K562 (cell line): ENCODE measurements around the gene SLC11A1. TPM values are rescaled to one million over a fixed set of nuclear protein-coding genes. Genes with fewer than 3 reads are reported as not detected.

Experiments used
- ATAC-seq: fragments of 200-7000 bp; cut with Tn5 transposase; 3 replicates; pipeline ENCODE4 v1.9.1; 2020; ENCODE audit warnings: moderate library complexity
- BruUV-seq: library from RNA; stranded (reverse); fragments of 400-500 nt; replicated peaks from 2 replicates; lab custom pipeline; 2021; lab: Mats Ljungman, UMichigan
- CTCF ChIA-PET: fragments of 300-600 bp; formaldehyde crosslinking; extraction: SDS; loops from one replicate; lab custom pipeline; 2021; ENCODE audit warnings: low intra/inter-chr PET ratio; lab: Yijun Ruan, JAX
- POLR2A ChIA-PET: fragments of 300-600, 350-650 bp; sonication (Branson Sonifier 250); formaldehyde crosslinking; extraction: SDS; loops from one replicate; lab custom pipeline; 2021; ENCODE audit warnings: antibody characterized with exemption, inconsistent platforms; lab: Yijun Ruan, JAX
- DNase-seq, 4 experiments: peaks; one replicate each; pipeline versions ENCODE4 v3.0.0 to v3.0.0-alpha.2; 2011 to 2018; ENCODE audit warnings: low spot score in 3 of 4, mixed read lengths in 3 of 4; ENCODE audit errors: extremely low read depth in 1 of 4
- FAIRE-seq: peaks from 2 replicates; lab custom pipeline; 2011; peaks lifted over from hg19 to GRCh38; lab: Jason Lieb, UNC
- H2AFZ ChIP-seq: 2 replicates; pipeline ENCODE4 v1.6.0; 2011; ENCODE audit warnings: low read depth, low read length, control low read depth, inconsistent platforms
- H3K27ac ChIP-seq: fragments of 200-600 bp; 3 replicates; pipeline ENCODE4 v1.8.0; 2011; ENCODE audit warnings: low read depth, mild to moderate bottlenecking, control low read depth, inconsistent platforms, low read length, moderate library complexity, mixed read lengths; ENCODE audit errors: extremely low read depth
- H3K27me3 ChIP-seq, 2 experiments: fragments of 300-600 bp in 1 of 2; 2 replicates in 1 of 2; 3 replicates in 1 of 2; pipeline versions ENCODE4 v1.6.0 to v1.8.0; 2011; ENCODE audit warnings: inconsistent platforms in 2 of 2, low read length in 2 of 2, mild to moderate bottlenecking in 1 of 2, mixed read lengths in 1 of 2, moderate library complexity in 1 of 2; ENCODE audit not compliant: control insufficient read depth in 2 of 2, insufficient read depth in 2 of 2
- H3K36me3 ChIP-seq: fragments of 300-600 bp; 3 replicates; pipeline ENCODE4 v1.8.0; 2011; ENCODE audit warnings: mild to moderate bottlenecking, low read length, inconsistent platforms; ENCODE audit not compliant: control insufficient read depth, insufficient read depth
- H3K4me1 ChIP-seq, 2 experiments: fragments of 200-600 bp in 1 of 2; replicated peaks in 1 of 2; 2 replicates in 1 of 2; 3 replicates in 1 of 2; pipeline versions ENCODE4 v1.5.1 to v1.8.0; 2011; ENCODE audit warnings: inconsistent platforms in 2 of 2, low read length in 2 of 2, mild to moderate bottlenecking in 1 of 2, mixed read lengths in 1 of 2, moderate library complexity in 1 of 2; ENCODE audit not compliant: control insufficient read depth in 2 of 2, insufficient read depth in 2 of 2
- H3K4me2 ChIP-seq: 2 replicates; pipeline ENCODE4 v1.6.1; 2011; ENCODE audit warnings: low read length, control low read depth, inconsistent platforms, mixed read lengths; ENCODE audit not compliant: insufficient read depth
- H3K4me3 ChIP-seq: fragments of 200-600 bp; sonication (generic), shearing (Covaris generic); 2 replicates; pipeline ENCODE4 v1.5.1; 2016; ENCODE audit warnings: control low read depth, inconsistent platforms
- H3K79me2 ChIP-seq: fragments of 200-600 bp; 3 replicates; pipeline ENCODE4 v1.8.0; 2011; ENCODE audit warnings: low read length, inconsistent platforms; ENCODE audit not compliant: control insufficient read depth, insufficient read depth
- H3K9ac ChIP-seq, 2 experiments: 2 replicates each; pipeline versions ENCODE4 v1.6.0 to v1.6.1; 2011; ENCODE audit warnings: low read depth in 2 of 2, low read length in 2 of 2, control low read depth in 1 of 2, inconsistent platforms in 1 of 2, mild to moderate bottlenecking in 1 of 2, mixed read lengths in 1 of 2; ENCODE audit not compliant: insufficient read depth in 1 of 2
- H3K9me1 ChIP-seq: one replicate; pipeline ENCODE4 v1.6.0; 2011; ENCODE audit warnings: inconsistent platforms, mild to moderate bottlenecking, low read length, moderate library complexity; ENCODE audit not compliant: control insufficient read depth, insufficient read depth
- H3K9me3 ChIP-seq: replicated peaks from 2 replicates; pipeline ENCODE4 v1.5.1; 2011; ENCODE audit warnings: low read depth, low read length, inconsistent platforms; ENCODE audit not compliant: control insufficient read depth, insufficient read depth
- H4K20me1 ChIP-seq: replicated peaks from 2 replicates; pipeline ENCODE4 v1.6.1; 2011; ENCODE audit warnings: low read length, inconsistent platforms, mixed read lengths; ENCODE audit not compliant: control insufficient read depth, insufficient read depth
- COPS2 ChIP-seq: fragments of 450-650 bp; conservative IDR thresholded peaks from 2 replicates; pipeline ENCODE4 v1.6.1; 2016; ENCODE audit warnings: mild to moderate bottlenecking, moderate library complexity
- ETV6 ChIP-seq, 3 experiments: fragments of 150-350 bp in 1 of 3; sonication (generic) in 1 of 3; formaldehyde crosslinking in 1 of 3; IDR thresholded peaks; 2 replicates each; pipeline versions ENCODE4 v1.6.1 to v1.8.0; 2014 to 2022; ENCODE audit warnings: borderline replicate concordance in 2 of 3, low read depth in 2 of 3, antibody characterized with exemption in 1 of 3, low read length in 1 of 3, mild to moderate bottlenecking in 1 of 3, missing genetic modification reagents in 1 of 3
- HOXB6 ChIP-seq: fragments of 250-450 bp; sonication (Bioruptor Pico); IDR thresholded peaks from 2 replicates; pipeline ENCODE4 v1.5.1; 2022; ENCODE audit warnings: mild to moderate bottlenecking, borderline replicate concordance
- KDM2B ChIP-seq: fragments of 250-450 bp; sonication (Bioruptor Pico); IDR thresholded peaks from 2 replicates; pipeline ENCODE4 v1.8.0; 2021; ENCODE audit warnings: mild to moderate bottlenecking, moderate library complexity
- RB1 ChIP-seq: fragments of 450-650 bp; IDR thresholded peaks from 2 replicates; pipeline ENCODE4 v1.6.1; 2017; ENCODE audit warnings: low read depth, mild to moderate bottlenecking
- ZNF140 ChIP-seq: fragments of 250-450 bp; sonication (Bioruptor Pico); IDR thresholded peaks from 2 replicates; pipeline ENCODE4 v1.8.0; 2021; ENCODE audit warnings: moderate library complexity, mild to moderate bottlenecking, inconsistent platforms
- ZNF511 ChIP-seq: sonication (generic); formaldehyde crosslinking; IDR thresholded peaks from 2 replicates; pipeline ENCODE4 v1.8.0; 2022; ENCODE audit warnings: mild to moderate bottlenecking, missing genetic modification reagents
- ZNF76 ChIP-seq: fragments of 250-450 bp; sonication (Bioruptor Pico); IDR thresholded peaks from 2 replicates; pipeline ENCODE4 v1.4.0; 2020; ENCODE audit warnings: mild to moderate bottlenecking, moderate library complexity, borderline replicate concordance
- WGBS: fragments of 100-300 bp; shearing (Covaris generic); methylation state at CpG from one replicate; pipeline ENCODE4 v1.1.6; 2016; ENCODE audit warnings: low coverage, mixed read lengths; ENCODE audit not compliant: insufficient coverage; ENCODE audit errors: missing lambda C conversion rate; 5-methylcytosine and 5-hydroxymethylcytosine counted together
- in situ Hi-C: fragments of 300-500 bp; cut with MboI; formaldehyde crosslinking; loops from 4 replicates; pipeline ENCODE4 v1.15.0; 2018; ENCODE audit warnings: inconsistent platforms, mixed read lengths
- intact Hi-C: fragments of 100-400 bp; cut with micrococcal nuclease; formaldehyde crosslinking; loops from 2 replicates; pipeline ENCODE4 v1.14.2; 2022
- polyA plus RNA-seq, 8 experiments: library from polyadenylated mRNA; depleted of rRNA in 4 of 8; stranded (reverse) in 5 of 8; unstranded in 3 of 8; fragments of >200 nt; fragmentation: Nextera tagmentation in 2 of 8; fragmentation: Illumina TruSeq in 1 of 8; extraction: Ambion mirVana in 2 of 8; extraction: Trizol in 1 of 8; gene quantifications; 2 replicates each; pipeline versions ENCODE4 v1.2.1 to v1.2.3, GENCODE V29; 2011 to 2014; ENCODE audit warnings: inconsistent platforms in 1 of 8, missing spikeins in 1 of 8
- total RNA-seq, 7 experiments: library from RNA; depleted of rRNA in 6 of 7; stranded (reverse); fragments of >200 nt in 6 of 7; fragmentation: Illumina TruSeq in 2 of 7; extraction: Trizol in 2 of 7; gene quantifications; 2 replicates each; pipeline versions ENCODE4 v1.2.1 to v1.2.3, GENCODE V29; 2011 to 2021; ENCODE audit warnings: low replicate concordance in 1 of 7
- TF ChIP-seq, protein P1 (sequence below), 2 experiments: fragments of 450-650 bp; IDR thresholded peaks; 2 replicates each; pipeline ENCODE4 v1.6.1; 2018; ENCODE audit warnings: mild to moderate bottlenecking in 2 of 2, low read depth in 1 of 2; ENCODE audit not compliant: partially characterized antibody in 2 of 2
- TF ChIP-seq, protein P2 (sequence below), 2 experiments: IDR thresholded peaks; 2 replicates each; pipeline ENCODE4 v1.6.1; 2011; ENCODE audit warnings: borderline replicate concordance in 1 of 2, control low read depth in 1 of 2, low read depth in 1 of 2, low read length in 1 of 2, mild to moderate bottlenecking in 1 of 2, mixed read lengths in 1 of 2, moderate library complexity in 1 of 2; ENCODE audit not compliant: insufficient read depth in 1 of 2, insufficient read length in 1 of 2, poor library complexity in 1 of 2, severe bottlenecking in 1 of 2; ENCODE audit errors: extremely low read depth in 1 of 2

Gene SLC11A1
- total and polyA plus RNA-seq, 9 of the 15 experiments (the other 6 are each of a cell fraction or from before 2014, with no cell fraction given), result 0.35 to 1.6 (median 0.65) TPM

GRCh38 chr2:218389333-218390150 is 7.5 kb downstream of the SLC11A1 start (continued):
- TF ChIP-seq, protein P1, sequence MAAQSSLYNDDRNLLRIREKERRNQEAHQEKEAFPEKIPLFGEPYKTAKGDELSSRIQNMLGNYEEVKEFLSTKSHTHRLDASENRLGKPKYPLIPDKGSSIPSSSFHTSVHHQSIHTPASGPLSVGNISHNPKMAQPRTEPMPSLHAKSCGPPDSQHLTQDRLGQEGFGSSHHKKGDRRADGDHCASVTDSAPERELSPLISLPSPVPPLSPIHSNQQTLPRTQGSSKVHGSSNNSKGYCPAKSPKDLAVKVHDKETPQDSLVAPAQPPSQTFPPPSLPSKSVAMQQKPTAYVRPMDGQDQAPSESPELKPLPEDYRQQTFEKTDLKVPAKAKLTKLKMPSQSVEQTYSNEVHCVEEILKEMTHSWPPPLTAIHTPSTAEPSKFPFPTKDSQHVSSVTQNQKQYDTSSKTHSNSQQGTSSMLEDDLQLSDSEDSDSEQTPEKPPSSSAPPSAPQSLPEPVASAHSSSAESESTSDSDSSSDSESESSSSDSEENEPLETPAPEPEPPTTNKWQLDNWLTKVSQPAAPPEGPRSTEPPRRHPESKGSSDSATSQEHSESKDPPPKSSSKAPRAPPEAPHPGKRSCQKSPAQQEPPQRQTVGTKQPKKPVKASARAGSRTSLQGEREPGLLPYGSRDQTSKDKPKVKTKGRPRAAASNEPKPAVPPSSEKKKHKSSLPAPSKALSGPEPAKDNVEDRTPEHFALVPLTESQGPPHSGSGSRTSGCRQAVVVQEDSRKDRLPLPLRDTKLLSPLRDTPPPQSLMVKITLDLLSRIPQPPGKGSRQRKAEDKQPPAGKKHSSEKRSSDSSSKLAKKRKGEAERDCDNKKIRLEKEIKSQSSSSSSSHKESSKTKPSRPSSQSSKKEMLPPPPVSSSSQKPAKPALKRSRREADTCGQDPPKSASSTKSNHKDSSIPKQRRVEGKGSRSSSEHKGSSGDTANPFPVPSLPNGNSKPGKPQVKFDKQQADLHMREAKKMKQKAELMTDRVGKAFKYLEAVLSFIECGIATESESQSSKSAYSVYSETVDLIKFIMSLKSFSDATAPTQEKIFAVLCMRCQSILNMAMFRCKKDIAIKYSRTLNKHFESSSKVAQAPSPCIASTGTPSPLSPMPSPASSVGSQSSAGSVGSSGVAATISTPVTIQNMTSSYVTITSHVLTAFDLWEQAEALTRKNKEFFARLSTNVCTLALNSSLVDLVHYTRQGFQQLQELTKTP (IDR thresholded peaks at IDR 0.05; ENCODE audit: low read depth in 1 of 2, partially characterized antibody in 2 of 2), result no peak

- Histone ChIP-seq H3K4me1 (peaks cover 22 to 52% of the 10 kb centered on the region in 2 experiments), H3K79me2 (peaks cover 17% of the 10 kb centered on the region), H3K27ac (no peak overlapping the region), H2AFZ (no peak overlapping the region), H3K9me3 (no peaks in the 10 kb centered on the region), H3K27me3 (no peaks in the 10 kb centered on the region), H3K9me1 (no peaks in the 10 kb centered on the region), H3K9ac (no peak overlapping the region), H3K36me3 (no peaks in the 10 kb centered on the region), H3K4me3 (no peak overlapping the region), H3K4me2 (no peak overlapping the region), H4K20me1 (no peaks in the 10 kb centered on the region)
- FAIRE-seq (no peak), DNase-seq (no peak), ATAC-seq (no peak)
- no TSS peak for BruUV-seq
- ChIA-PET CTCF (interaction anchor here (0.6 kb wide), 1 partner anchor 117 kb away, joined by 4 read pairs; no protein-coding TSS in a partner anchor), POLR2A (interaction anchor here (0.6 to 1.0 kb wide), 2 partner anchors 12 to 152 kb away, joined by 3 read pairs; no protein-coding TSS in a partner anchor)
- in situ Hi-C loops (no loop called here), intact Hi-C loops (no loop called here)
- WGBS, result 92% methylated on average over 7 of the region's 23 CpGs
- TF ChIP-seq ZNF76 (CRISPR knock-in tag) (no peak), HOXB6 (no peak), ZNF511 (CRISPR knock-in tag) (no peak), COPS2 (no peak), ETV6 (IDR thresholded peaks at IDR 0.05; ENCODE audit: borderline replicate concordance in 1 of 2, low read depth in 2 of 2, low read length in 1 of 2) (no peak), ETV6 (CRISPR knock-in tag; IDR thresholded peaks at IDR 0.05; ENCODE audit: borderline replicate concordance) (no peak), RB1 (no peak), ZNF140 (CRISPR knock-in tag) (no peak), KDM2B (CRISPR knock-in tag) (no peak)
- TF ChIP-seq, protein P2, sequence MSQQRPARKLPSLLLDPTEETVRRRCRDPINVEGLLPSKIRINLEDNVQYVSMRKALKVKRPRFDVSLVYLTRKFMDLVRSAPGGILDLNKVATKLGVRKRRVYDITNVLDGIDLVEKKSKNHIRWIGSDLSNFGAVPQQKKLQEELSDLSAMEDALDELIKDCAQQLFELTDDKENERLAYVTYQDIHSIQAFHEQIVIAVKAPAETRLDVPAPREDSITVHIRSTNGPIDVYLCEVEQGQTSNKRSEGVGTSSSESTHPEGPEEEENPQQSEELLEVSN (IDR thresholded peaks at IDR 0.05; ENCODE audit: borderline replicate concordance in 1 of 2, extremely low read depth in 1 of 2, insufficient read depth in 1 of 2, insufficient read length in 1 of 2, low read depth in 1 of 2, low read length in 1 of 2, poor library complexity in 1 of 2, severe bottlenecking in 1 of 2), result no peak
Measured at GRCh38 chr2:218391202-218391601, 9.1 kb downstream of the SLC11A1 start.
